GM23248 (cell line): ENCODE results near the gene CGGBP1. TPM values are rescaled to one million over a fixed set of nuclear protein-coding genes. Genes with fewer than 3 reads are reported as not detected.

Source experiments
- DNase-seq: peaks from one replicate; pipeline ENCODE4 v3.0.0-alpha.2; 2015
- H2AFZ ChIP-seq: fragments of 200-600 bp; sonication (generic); 2 replicates; pipeline ENCODE4 v1.6.1; 2016; ENCODE audit warnings: antibody characterized with exemption
- H3F3A ChIP-seq: fragments of 200-600 bp; sonication (generic); 2 replicates; pipeline ENCODE4 v1.6.1; 2016; ENCODE audit warnings: mild to moderate bottlenecking, antibody characterized with exemption, mixed run types; ENCODE audit not compliant: insufficient read depth
- H3K27ac ChIP-seq: fragments of 200-600 bp; sonication (generic); 2 replicates; pipeline ENCODE4 v1.5.1; 2016; ENCODE audit warnings: mild to moderate bottlenecking
- H3K27me3 ChIP-seq: fragments of 200-600 bp; sonication (generic); replicated peaks from 2 replicates; pipeline ENCODE4 v1.6.1; 2016; ENCODE audit warnings: mild to moderate bottlenecking; ENCODE audit not compliant: insufficient read depth
- H3K36me3 ChIP-seq: fragments of 200-600 bp; sonication (generic); 2 replicates; pipeline ENCODE4 v1.6.1; 2016; ENCODE audit warnings: low read depth, mild to moderate bottlenecking
- H3K4me1 ChIP-seq: fragments of 200-600 bp; sonication (generic); 2 replicates; pipeline ENCODE4 v1.6.1; 2016; ENCODE audit warnings: mild to moderate bottlenecking; ENCODE audit not compliant: insufficient read depth
- H3K4me2 ChIP-seq: fragments of 200-600 bp; sonication (generic); one replicate; pipeline ENCODE4 v1.6.1; 2016; ENCODE audit warnings: mild to moderate bottlenecking; ENCODE audit not compliant: unreplicated experiment
- H3K4me3 ChIP-seq: fragments of 200-600 bp; sonication (generic); 2 replicates; pipeline ENCODE4 v1.5.1; 2016; ENCODE audit warnings: mild to moderate bottlenecking
- H3K79me2 ChIP-seq: fragments of 200-600 bp; sonication (generic); 2 replicates; pipeline ENCODE4 v1.6.1; 2016; ENCODE audit warnings: mild to moderate bottlenecking; ENCODE audit not compliant: insufficient read depth
- H3K9ac ChIP-seq: fragments of 200-600 bp; sonication (generic); 2 replicates; pipeline ENCODE4 v1.6.1; 2016; ENCODE audit warnings: mild to moderate bottlenecking
- H3K9me2 ChIP-seq: fragments of 200-600 bp; sonication (generic); 2 replicates; pipeline ENCODE4 v1.6.1; 2016; ENCODE audit warnings: mixed run types, mild to moderate bottlenecking, moderate library complexity; ENCODE audit not compliant: insufficient read depth
- H3K9me3 ChIP-seq: fragments of 200-600 bp; sonication (generic); one replicate; pipeline ENCODE4 v1.6.1; 2017; ENCODE audit warnings: low read depth
- H4K20me1 ChIP-seq: fragments of 200-600 bp; sonication (generic); 2 replicates; pipeline ENCODE4 v1.6.0; 2016; ENCODE audit not compliant: insufficient read depth
- EZH2 ChIP-seq: fragments of 200-600 bp; sonication (generic); IDR thresholded peaks from 2 replicates; pipeline ENCODE4 v1.6.1; 2018; ENCODE audit warnings: antibody characterized with exemption, mild to moderate bottlenecking; ENCODE audit not compliant: insufficient read depth, poor library complexity, severe bottlenecking
- EZH2phosphoT487 ChIP-seq: fragments of 200-600 bp; sonication (generic); IDR thresholded peaks from 2 replicates; pipeline ENCODE4 v1.6.1; 2018; ENCODE audit warnings: antibody characterized with exemption, moderate library complexity, mild to moderate bottlenecking, low read depth; ENCODE audit not compliant: insufficient read depth
- WGBS, 2 experiments: methylation state at CpG; one replicate each; pipeline ENCODE4 v1.1.6; 2015 to 2017; ENCODE audit warnings: low lambda C conversion rate in 2 of 2, low coverage in 1 of 2; ENCODE audit errors: missing lambda C conversion rate in 2 of 2; 5-methylcytosine and 5-hydroxymethylcytosine counted together
- in situ Hi-C: fragments of 300-500 bp; cut with MboI; formaldehyde crosslinking; loops from 2 replicates; pipeline ENCODE4 v1.15.0; 2020
- polyA plus RNA-seq: library from polyadenylated mRNA; unstranded; fragments of >200 nt; fragmentation: Nextera tagmentation; extraction: Ambion mirVana; gene quantifications from 2 replicates; pipeline ENCODE4 v1.2.1, GENCODE V29; 2016
- total RNA-seq: library from RNA; depleted of rRNA; stranded (reverse); fragments of >200 nt; shearing (Covaris generic); gene quantifications from 2 replicates; pipeline ENCODE4 v1.2.3, GENCODE V29; 2014

Gene CGGBP1
- total and polyA plus RNA-seq, 2 experiments from 2014 or later: 51.1 to 61.4 TPM

DNA sequence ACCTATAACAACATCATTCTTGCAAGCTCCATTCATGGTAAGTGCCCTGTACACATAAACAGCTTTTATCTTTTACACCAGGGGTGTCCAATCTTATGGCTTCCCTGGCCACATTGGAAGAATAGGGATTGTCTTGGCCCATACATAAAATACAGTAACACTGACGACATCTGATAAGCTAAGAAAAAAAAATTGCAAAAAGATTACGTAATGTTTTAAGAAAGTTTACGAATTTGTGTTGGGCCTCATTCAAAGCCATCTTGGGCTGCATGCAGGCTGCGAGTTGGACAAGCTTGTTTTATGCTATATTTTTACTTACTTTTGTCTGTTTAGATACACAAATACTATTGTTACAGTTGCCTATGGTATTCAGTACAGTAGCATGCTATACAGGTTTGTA lies 31.9 kb upstream of the CGGBP1 start:
- Histone ChIP-seq H3K36me3 (peaks cover 15% of the 10 kb centered on the region), H3K4me1 (no peaks in the 10 kb centered on the region), H3K9me2 (no peaks in the 10 kb centered on the region), H3K27me3 (no peaks in the 10 kb centered on the region), H2AFZ (no peak overlapping the region), H3K4me2 (no peak overlapping the region), H3K9me3 (no peaks in the 10 kb centered on the region), H3K4me3 (no peak overlapping the region), H3K9ac (no peak overlapping the region), H3K79me2 (peaks cover 98% of the 10 kb centered on the region), H4K20me1 (no peaks in the 10 kb centered on the region), H3F3A (no peaks in the 10 kb centered on the region), H3K27ac (no peak overlapping the region)
- WGBS, 2 experiments: 58 to 59% methylated on average over 4 of the region's 4 CpGs
- TF ChIP-seq EZH2phosphoT487: no peak
- no peak for TF ChIP-seq EZH2
- in situ Hi-C loops: no loop called here
- no peak for DNase-seq

DNA sequence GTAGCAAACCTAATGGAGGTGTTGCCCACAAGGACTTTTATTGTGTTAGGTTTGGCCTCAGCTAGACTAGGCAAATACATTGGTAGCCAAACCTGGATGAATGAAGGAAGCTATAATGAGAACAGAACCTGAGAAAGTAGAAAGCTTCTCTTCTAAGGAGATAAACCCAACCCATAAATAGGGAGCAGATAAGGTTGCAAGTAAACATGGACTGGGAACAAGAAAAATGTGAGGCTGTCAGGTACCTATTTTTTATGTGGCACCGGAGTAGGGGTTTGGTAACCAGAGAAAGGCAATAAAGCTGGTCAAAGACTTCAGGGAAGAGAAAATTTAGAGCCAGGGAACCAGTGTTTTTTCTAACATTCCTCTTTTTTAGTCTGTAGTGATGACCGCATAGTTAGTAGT lies 25.3 kb upstream of the CGGBP1 start:
- Histone ChIP-seq H3K36me3 (peaks cover 15% of the 10 kb centered on the region), H3K9me2 (no peaks in the 10 kb centered on the region), H3K4me2 (no peak overlapping the region), H2AFZ (no peak overlapping the region), H3K9me3 (no peaks in the 10 kb centered on the region), H3K9ac (no peak overlapping the region), H3K27ac (no peak overlapping the region), H4K20me1 (0 out of 2 replicates have a peak, but pooled peaks cover 5% of the 10 kb centered on the region), H3K4me1 (no peaks in the 10 kb centered on the region), H3F3A (no peaks in the 10 kb centered on the region), H3K27me3 (no peaks in the 10 kb centered on the region), H3K4me3 (no peak overlapping the region), H3K79me2 (peaks cover 100% of the 10 kb centered on the region)
- in situ Hi-C loops: no loop called here
- DNase-seq: no peak
- no peak for TF ChIP-seq EZH2phosphoT487
- no peak for TF ChIP-seq EZH2
- 74 to 78% methylated on average over 2 of the region's 2 CpGs for WGBS, 2 experiments

DNA sequence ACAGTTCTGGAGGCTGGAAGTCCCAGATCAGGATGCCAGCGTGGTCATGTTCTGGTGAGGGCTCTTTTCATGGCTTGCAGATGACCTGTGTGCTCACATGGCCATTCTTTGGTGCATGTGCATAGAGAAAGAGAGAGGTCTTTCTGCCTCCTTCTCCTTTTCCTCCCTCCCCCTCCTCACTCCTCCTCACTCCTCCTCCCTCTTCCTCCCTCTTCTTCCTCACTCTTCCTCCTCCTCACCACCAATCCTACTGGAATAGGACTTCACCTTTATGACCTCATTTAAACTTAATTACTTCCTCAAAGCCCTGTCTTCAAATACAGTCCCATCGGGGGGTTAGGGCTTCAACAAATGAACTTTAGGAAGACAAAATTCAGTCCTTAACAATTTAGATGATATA lies 24.0 kb upstream of the CGGBP1 start:
- H3K9me3 ChIP-seq: no peaks in the 10 kb centered on the region
- H3K9ac ChIP-seq: no peak overlapping the region
- no peak for DNase-seq
- peaks cover 18% of the 10 kb centered on the region for H4K20me1 ChIP-seq
- WGBS, 2 experiments: 96% methylated on average over 2 of the region's 2 CpGs
- no peak overlapping the region for H3K4me2 ChIP-seq
- no peaks in the 10 kb centered on the region for H3K4me1 ChIP-seq
- H3K4me3 ChIP-seq: no peak overlapping the region
- H3K79me2 ChIP-seq: peaks cover 100% of the 10 kb centered on the region
- no peak overlapping the region for H2AFZ ChIP-seq
- peaks cover 9% of the 10 kb centered on the region for H3K36me3 ChIP-seq
- H3K9me2 ChIP-seq: no peaks in the 10 kb centered on the region
- no peaks in the 10 kb centered on the region for H3F3A ChIP-seq
- no peak overlapping the region for H3K27ac ChIP-seq
- TF ChIP-seq EZH2phosphoT487 (no peak), EZH2 (no peak)
- H3K27me3 ChIP-seq: no peaks in the 10 kb centered on the region
- in situ Hi-C loops: no loop called here

DNA sequence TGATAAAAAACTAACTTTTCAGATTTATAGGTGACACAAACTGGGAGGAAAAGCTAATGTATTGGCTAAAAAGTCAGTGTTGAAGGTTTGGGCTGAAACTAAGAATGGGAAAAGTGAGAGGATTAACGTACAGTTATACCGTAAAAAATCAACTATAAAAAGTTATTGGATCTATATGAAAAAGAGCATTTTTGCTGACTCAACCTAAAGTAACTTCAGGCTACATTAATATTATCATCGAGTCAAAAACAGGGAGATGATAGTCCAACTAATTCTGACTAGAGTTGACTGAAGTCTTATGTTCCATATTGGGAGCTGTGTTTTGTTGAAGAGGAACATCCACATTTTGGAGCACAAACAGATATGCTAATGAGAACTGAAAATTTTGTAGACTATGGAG lies 20.1 kb upstream of the CGGBP1 start:
- H3K9me3 ChIP-seq: no peaks in the 10 kb centered on the region
- H3K27ac ChIP-seq: no peak overlapping the region
- H3F3A ChIP-seq: peaks cover 7% of the 10 kb centered on the region; the same call in 1 of the 2 replicates
- H3K4me3 ChIP-seq: no peak overlapping the region
- peaks cover 100% of the 10 kb centered on the region for H3K79me2 ChIP-seq
- no peaks in the 10 kb centered on the region for H3K9me2 ChIP-seq
- no peak for TF ChIP-seq EZH2
- TF ChIP-seq EZH2phosphoT487: no peak
- H3K27me3 ChIP-seq: no peaks in the 10 kb centered on the region
- in situ Hi-C loops: no loop called here
- H2AFZ ChIP-seq: no peak overlapping the region
- no peaks in the 10 kb centered on the region for H3K4me1 ChIP-seq
- WGBS, 2 experiments: 98 to 99% methylated on average over 3 of the region's 3 CpGs
- no peak for DNase-seq
- H4K20me1 ChIP-seq: peaks cover 30% of the 10 kb centered on the region
- H3K4me2 ChIP-seq: no peak overlapping the region
- H3K36me3 ChIP-seq: 0 out of 2 replicates have a peak, but pooled peaks cover 2% of the 10 kb centered on the region
- H3K9ac ChIP-seq: no peak overlapping the region

DNA sequence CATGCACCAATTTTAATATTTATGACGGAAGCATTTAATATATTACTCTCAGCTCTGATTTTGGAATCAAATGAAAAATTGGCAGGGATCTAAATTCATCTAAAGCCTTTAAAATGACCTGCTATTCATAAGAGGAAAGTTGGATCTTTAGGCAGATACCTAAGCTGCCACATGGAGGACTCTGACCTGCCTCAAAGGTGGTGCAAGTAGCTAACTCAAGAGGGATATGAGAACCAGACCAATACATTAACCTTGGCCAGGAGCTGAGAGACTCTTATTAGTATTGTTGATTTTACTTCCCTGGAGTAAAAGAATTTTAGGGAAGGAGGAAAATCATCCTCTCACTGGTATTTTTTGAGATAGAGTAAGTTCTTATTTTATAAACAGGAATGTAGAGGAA lies 17.9 kb upstream of the CGGBP1 start:
- Histone ChIP-seq H3K9ac (no peak overlapping the region), H3F3A (peaks cover 7% of the 10 kb centered on the region; the same call in 1 of the 2 replicates), H3K4me1 (no peaks in the 10 kb centered on the region), H3K4me2 (no peak overlapping the region), H3K9me2 (no peaks in the 10 kb centered on the region), H3K36me3 (0 out of 2 replicates have a peak, but pooled peaks cover 2% of the 10 kb centered on the region), H3K79me2 (peaks cover 100% of the 10 kb centered on the region), H2AFZ (no peak overlapping the region), H3K9me3 (peaks cover 6% of the 10 kb centered on the region), H3K4me3 (no peak overlapping the region), H3K27me3 (no peaks in the 10 kb centered on the region), H4K20me1 (peaks cover 34% of the 10 kb centered on the region), H3K27ac (no peak overlapping the region)
- no peak for TF ChIP-seq EZH2
- TF ChIP-seq EZH2phosphoT487: no peak
- DNase-seq: no peak
- WGBS, 2 experiments: 96% methylated on average over 1 of the region's 1 CpG
- in situ Hi-C loops: no loop called here
